Measurements from ENCODE around the gene CELF4. TPM values are rescaled to one million over a fixed set of nuclear protein-coding genes. Genes with fewer than 3 reads are reported as not detected.

CELF4 gene
- total and polyA plus RNA-seq, 2 donors (not counting 3 experiments of a cell fraction or from before 2014, with no cell fraction given), result not detected

- intact Hi-C loops (cut with micrococcal nuclease), result no loop called here
- dilution Hi-C loops (cut with MboI; ENCODE audit: extremely low pct_ligation_motif_present, low sequenced_read_pairs), result no loop called here
Measured at GRCh38 chr18:37246779-37247340, 318.7 kb downstream of the CELF4 start.

More at GRCh38 chr18:37246779-37247340, 318.7 kb downstream of the CELF4 start:
- Histone ChIP-seq H3K4me2 (ENCODE audit: insufficient read depth, low read length) (no peak overlapping the region), H3K27me3 (ENCODE audit: control insufficient read depth in 2 of 2, insufficient read depth in 2 of 2, low read length in 2 of 2) (peaks cover 12 to 28% of the 10 kb centered on the region in 2 experiments), H3K4me1 (ENCODE audit: control insufficient read depth, extremely low read depth, insufficient read depth, low read length) (no peaks in the 10 kb centered on the region), H4K20me1 (replicated peaks; ENCODE audit: control insufficient read depth, extremely low read depth, insufficient read depth, low read length) (no peaks in the 10 kb centered on the region), H2AFZ (ENCODE audit: low read depth, low read length) (no peak overlapping the region), H3K9ac (replicated peaks; ENCODE audit: extremely low read depth, insufficient read depth, low read length) (no peak overlapping the region), H3K79me2 (ENCODE audit: control insufficient read depth, insufficient read depth, low read length) (no peaks in the 10 kb centered on the region), H3K4me3 (replicated peaks in 1 of 3; ENCODE audit: insufficient read depth in 1 of 3, low read depth in 1 of 3, low read length in 3 of 3) (no peak overlapping the region), H3K36me3 (ENCODE audit: control insufficient read depth in 2 of 2, extremely low read depth in 1 of 2, insufficient read depth in 2 of 2, low read length in 2 of 2) (no peaks in the 10 kb centered on the region), H3K9me3 (replicated peaks; ENCODE audit: control insufficient read depth, insufficient read depth, low read length) (no peaks in the 10 kb centered on the region), H3K9me1 (replicated peaks; ENCODE audit: control insufficient read depth, extremely low read depth, insufficient read depth, low read length) (no peaks in the 10 kb centered on the region), H3K27ac (ENCODE audit: insufficient read depth, low read depth, low read length) (no peak overlapping the region)
- no peak for DNase-seq (ENCODE audit: low read depth, low spot score)
- TF ChIP-seq MAX (IDR thresholded peaks at IDR 0.05; ENCODE audit: insufficient read depth, insufficient read length) (no peak), POLR2AphosphoS5 (IDR thresholded peaks at IDR 0.05; ENCODE audit: insufficient read depth, low read depth, low read length) (no peak), EZH2 (IDR thresholded peaks at IDR 0.05; ENCODE audit: borderline replicate concordance, low read depth, low read length, severe bottlenecking) (no peak), MYC (IDR thresholded peaks at IDR 0.05; ENCODE audit: low read depth, low read length) (no peak), JUN (IDR thresholded peaks at IDR 0.05; ENCODE audit: borderline replicate concordance, insufficient read depth, insufficient read length, low read depth) (no peak), POLR2A (IDR thresholded peaks at IDR 0.05; ENCODE audit: low read depth, low read length) (no peak), CTCF (IDR thresholded peaks at IDR 0.05; ENCODE audit: extremely low read depth in 1 of 2, insufficient read depth in 1 of 2, low read depth in 1 of 2, low read length in 2 of 2) (no peak), FOS (IDR thresholded peaks at IDR 0.05; ENCODE audit: borderline replicate concordance, insufficient read depth, low read length) (no peak), GATA2 (IDR thresholded peaks at IDR 0.05; ENCODE audit: insufficient read depth, insufficient read length, low read depth, low read length) (no peak)
- ChIA-PET CTCF (no interaction called here), POLR2A (no interaction called here)
- FAIRE-seq, result no peak
- BruUV-seq (replicated peaks), result no TSS peak
